GM08714 (cell line): ENCODE data around the gene KIFC1.
"Not testable (repeated sequence)": the region's sequence is repeated elsewhere in the genome, so short reads cannot be mapped to it uniquely, and the experiment has no call there.

Source experiments
- H3K4me3 ChIP-seq: fragments of 200-500 bp; sonication (Bioruptor generic); 2 replicates; pipeline ENCODE4 v1.5.1; 2014; ENCODE audit warnings: mild to moderate bottlenecking, low read length, inconsistent platforms
- ZNF274 ChIP-seq: IDR thresholded peaks from 2 replicates; pipeline ENCODE4 v1.6.1; 2012; ENCODE audit warnings: mild to moderate bottlenecking, low read depth, low read length

The KIFC1 gene

DNA sequence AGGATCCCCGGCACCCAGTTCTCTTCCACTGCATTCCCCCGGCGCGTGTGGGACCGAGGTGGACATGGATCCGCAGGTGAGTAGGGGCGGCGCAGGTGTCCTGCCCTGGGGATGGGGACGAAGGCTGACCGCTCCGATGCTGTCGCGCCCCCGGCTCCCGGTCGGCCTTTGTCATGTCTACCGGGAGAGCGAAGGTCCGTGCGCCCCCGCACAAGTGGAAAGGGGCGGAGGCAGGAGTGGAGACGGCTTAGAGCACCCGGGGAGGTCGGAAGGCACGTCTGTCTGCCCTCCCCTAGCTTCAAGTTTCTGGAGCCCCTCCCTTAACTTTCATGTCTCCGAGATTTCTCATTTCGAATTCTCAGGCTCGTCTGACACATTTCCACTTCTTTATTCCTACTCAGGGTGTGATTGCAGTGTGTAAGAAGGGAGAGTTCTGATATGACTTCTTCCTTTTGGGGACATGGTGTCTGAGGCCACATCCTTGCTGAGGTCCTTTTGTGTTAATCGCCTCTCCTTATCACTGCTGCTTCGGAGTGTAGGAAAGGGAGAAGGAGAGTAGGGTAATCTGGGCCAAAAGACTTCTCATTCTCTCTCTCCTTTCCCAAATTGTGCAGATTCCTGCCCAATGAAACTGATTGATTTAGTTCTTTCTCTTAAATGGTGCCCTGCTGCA lies 435 bp downstream of the KIFC1 start:
- TF ChIP-seq ZNF274, result no peak
- H3K4me3 ChIP-seq, result peak overlapping the region; percentile 97

DNA sequence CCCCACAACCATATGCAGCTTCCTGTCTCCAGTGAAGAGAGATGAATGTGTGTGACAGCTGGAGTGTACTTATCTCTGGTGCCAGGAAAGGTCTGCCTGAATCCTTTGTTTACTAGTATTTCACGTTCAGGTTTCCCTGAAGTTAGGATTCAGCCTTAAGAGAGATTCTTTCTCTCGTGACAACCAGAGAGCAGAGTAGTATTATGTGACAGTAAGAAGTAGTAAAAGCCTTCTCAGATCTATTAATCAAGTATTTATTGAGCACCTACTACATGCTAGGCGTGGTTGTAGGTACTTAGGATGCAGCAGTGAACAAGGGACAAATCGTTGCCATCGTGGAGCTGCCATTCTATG lies 949 bp downstream of the KIFC1 start:
- no peak for TF ChIP-seq ZNF274
- H3K4me3 ChIP-seq, result peak overlapping the region; percentile 97

DNA sequence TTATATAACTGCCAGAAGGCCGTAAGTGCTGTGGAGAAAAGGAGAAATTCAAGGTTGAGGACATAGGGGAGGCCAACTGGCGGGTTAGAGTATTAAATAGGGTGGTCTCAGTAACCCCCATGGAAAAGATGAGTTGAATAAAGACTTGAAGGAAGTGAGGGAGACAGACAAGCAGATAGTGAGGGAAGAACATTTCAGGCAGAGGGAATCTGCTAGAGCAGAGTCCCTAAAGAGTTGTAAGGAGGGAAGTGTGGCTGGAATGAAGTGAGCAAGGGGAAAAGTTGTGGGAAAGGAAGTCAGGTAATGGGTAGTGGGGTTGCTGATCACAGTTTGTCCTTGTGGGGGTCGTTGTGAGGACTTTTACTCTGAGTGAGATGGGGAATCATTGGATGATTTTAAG lies 1.4 kb downstream of the KIFC1 start:
- TF ChIP-seq ZNF274, result no peak
- peak overlapping the region; percentile 97 for H3K4me3 ChIP-seq

DNA sequence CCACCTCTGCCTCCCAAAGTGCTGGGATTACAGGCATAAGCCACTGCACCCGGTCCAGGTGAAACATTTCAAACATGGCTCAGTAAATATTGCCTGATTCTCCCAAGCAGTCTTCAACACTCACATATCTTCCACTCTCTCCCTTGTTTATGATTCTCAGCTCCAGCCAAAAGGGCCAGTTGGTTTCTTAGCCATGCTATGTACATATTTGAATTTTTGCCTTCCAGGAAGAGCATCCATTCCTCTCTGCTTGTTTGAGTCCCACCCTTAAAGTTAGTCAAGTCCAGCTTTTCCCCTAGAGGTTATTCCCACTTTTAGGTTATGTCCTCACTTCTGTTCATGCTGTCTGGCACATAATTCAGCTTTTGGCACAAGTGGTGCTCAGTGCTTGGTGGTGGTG lies 5.9 kb downstream of the KIFC1 start:
- TF ChIP-seq ZNF274, result no peak
- H3K4me3 ChIP-seq, result no peak overlapping the region

DNA sequence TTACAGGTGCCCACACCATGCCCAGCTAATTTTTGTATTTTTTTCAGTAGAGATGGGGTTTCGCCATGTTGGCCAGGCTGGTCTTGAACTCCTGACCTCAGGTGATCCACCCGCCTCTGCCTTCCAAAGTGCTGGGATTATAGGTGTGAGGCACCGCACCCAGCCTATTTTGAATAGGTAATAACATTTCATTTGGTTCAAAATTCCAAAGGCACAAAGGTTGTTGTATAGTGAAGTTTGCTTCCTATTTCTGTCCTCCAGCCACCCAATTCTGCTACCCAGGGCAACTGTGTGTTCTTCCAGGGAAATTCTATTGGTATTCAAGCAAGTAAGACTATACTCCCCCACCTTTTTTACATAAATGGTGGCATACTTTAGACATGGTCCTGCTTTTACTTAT lies 7.0 kb downstream of the KIFC1 start:
- H3K4me3 ChIP-seq, result not testable (repeated sequence)

DNA sequence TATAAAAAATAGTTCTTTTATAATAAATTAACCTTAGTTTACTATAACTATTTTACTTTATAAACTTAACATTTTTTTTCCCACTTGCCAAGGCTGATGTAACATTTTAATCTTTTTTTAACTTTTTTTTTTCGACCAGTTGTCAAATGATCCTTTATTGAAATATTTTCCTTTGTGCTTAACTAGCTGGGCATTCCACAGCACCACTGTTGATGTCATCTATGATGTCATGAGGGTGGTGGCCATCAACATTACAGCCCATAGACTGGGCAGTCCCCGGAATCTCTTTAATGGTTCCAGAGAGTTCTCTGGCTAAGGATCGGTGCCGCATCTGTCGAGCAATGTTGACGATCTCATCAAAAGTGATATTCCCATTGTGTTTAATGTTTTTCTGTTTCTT lies 8.3 kb downstream of the KIFC1 start:
- H3K4me3 ChIP-seq, result not testable (repeated sequence)

DNA sequence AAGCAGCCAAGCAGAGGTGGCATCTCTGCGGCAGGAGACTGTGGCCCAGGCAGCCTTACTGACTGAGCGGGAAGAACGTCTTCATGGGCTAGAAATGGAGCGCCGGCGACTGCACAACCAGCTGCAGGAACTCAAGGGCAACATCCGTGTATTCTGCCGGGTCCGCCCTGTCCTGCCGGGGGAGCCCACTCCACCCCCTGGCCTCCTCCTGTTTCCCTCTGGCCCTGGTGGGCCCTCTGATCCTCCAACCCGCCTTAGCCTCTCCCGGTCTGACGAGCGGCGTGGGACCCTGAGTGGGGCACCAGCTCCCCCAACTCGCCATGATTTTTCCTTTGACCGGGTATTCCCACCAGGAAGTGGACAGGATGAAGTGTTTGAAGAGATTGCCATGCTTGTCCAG lies 13.3 kb downstream of the KIFC1 start:
- no peak for TF ChIP-seq ZNF274
- no peak overlapping the region for H3K4me3 ChIP-seq

DNA sequence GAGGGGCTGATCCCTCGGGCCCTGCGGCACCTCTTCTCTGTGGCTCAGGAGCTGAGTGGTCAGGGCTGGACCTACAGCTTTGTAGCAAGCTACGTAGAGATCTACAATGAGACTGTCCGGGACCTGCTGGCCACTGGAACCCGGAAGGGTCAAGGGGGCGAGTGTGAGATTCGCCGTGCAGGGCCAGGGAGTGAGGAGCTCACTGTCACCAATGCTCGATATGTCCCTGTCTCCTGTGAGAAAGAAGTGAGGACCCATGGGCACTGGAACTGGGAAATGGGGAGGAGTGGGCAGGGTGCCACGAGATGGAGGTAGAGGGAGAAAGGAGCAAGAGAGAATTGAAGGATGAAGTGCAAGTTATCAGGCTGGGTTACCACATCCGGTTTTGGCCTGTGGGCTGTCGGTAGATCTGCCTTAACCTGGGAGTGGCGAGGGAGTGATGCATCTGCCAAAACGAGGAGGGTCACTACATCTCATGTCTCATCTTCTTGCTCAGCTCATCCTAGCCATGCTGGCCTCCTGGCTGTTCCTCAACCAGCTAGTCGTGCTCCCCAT lies 13.8 kb downstream of the KIFC1 start:
- H3K4me3 ChIP-seq, result no peak overlapping the region
- TF ChIP-seq ZNF274, result no peak

DNA sequence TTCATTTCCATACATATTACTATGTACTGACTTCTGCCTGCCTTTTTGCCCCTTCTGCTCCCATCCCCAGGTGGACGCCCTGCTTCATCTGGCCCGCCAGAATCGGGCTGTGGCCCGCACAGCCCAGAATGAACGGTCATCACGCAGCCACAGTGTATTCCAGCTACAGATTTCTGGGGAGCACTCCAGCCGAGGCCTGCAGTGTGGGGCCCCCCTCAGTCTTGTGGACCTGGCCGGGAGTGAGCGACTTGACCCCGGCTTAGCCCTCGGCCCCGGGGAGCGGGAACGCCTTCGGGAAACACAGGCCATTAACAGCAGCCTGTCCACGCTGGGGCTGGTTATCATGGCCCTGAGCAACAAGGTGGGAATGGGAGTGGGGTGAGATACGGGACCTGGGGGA lies 14.5 kb downstream of the KIFC1 start:
- no peak for TF ChIP-seq ZNF274

DNA sequence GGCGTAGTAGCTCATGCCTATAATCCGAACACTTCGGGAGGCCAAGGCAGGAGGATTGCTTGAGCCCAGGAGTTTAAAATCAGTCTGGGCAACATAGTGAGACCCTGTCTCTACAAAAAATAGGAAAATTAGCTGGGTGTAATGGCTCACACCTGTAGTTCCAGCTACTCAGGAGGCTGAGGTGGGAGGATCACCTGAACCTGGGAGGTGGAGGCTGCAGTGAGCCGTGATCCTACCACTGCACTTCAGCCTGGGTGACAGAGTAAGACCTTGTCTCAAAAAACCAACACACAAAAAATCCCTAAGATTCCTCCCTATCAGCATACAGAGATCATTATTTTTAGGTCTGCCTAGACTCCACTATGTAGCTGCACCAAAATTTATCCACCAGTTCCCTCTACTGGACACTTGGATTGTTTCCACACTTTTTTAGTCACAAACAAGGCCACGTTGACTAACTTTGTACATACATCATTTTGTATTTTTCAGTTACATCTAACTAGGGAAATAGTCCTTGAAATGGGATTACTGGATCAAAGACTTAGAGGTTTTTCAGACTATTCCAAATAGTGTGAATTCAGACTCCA lies 15.6 kb downstream of the KIFC1 start:
- no peak overlapping the region for H3K4me3 ChIP-seq
- no peak for TF ChIP-seq ZNF274

More for the DNA sequence above, 14.5 kb downstream of the KIFC1 start:
- no peak overlapping the region for H3K4me3 ChIP-seq

DNA sequence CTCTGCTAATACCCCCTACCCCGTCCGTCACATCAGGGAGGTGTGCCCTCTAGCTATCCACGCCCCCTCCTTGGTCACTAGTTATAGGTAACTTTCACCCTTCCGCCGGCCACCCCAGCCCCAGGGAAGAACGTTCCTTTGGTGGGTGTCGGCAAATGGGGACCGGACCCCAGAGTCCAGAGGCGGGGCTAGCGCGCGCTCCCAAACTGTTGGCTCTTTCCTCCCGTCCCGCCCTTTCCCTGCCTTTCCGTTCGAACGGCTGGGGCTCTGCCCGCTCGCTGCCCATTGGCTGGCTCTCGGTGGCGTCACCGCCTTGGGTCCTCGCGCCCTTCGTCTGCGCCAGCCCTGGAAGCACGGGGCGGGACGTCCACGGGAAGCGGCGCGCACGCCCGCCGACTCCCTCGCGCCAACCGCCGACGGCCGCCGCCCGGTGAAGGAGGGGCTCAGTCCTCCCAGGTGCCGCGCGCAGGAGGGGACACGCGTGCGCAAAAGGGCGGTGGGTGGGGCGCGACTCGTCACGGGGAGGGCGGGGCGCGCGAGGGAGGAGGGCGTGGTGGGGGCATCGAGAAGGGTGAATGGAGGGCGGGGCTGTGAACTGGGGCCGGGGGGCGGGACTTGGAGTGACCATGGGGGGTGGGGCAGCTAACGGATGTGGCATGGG lies 18.6 kb downstream of the KIFC1 start:
- no peak for TF ChIP-seq ZNF274
- peak overlapping the region; percentile 65; the same call in 1 of the 2 replicates for H3K4me3 ChIP-seq

DNA sequence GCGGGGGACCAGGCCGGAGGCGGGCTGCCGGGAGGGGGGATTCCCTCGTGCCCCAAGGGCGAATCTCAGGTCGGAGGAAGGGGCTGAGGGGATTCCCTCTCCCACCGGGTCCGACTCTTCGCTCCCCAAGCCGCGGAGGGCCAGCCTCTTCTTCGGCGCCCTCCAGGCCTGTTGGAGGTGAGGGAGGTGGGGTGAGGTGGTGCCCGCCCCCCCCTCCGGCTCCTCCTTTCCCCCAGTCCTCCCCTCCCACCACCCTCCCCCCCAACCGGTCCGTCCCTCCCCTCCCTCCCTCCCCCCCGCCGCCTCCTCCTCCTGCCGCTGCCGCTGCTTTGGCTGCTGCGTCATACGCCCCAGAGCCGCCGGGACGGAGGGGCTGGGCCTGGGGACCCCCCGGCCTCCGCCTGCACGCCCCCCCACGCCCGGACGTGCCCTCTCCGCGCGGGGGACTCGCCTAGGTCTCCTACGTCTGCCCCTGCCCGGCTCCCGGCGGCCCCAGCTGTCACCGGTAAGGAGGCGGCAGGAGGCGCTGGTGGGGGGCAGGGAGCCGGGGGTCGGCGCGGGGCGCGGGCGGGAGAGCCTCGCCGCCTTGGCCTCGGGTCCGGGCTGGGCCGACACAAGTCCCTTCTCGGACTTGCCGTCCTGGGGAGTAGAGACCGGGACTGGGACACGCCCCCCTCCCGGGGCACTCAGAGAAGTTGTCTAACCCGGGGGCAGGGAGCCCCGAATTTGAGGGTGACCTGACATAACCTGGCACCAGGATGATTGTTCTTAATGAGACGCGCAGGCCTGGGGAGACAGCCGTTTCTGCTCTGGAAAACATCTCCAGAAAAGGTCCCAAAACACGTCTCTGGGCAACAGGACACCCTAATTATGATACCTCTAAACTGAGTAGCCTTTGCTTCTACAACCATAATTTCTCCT lies 19.3 kb downstream of the KIFC1 start, which contains the start of gene PHF1:
Gene PHF1 (plus strand): TSS at position 304 of the 921 bp plus-strand sequence. CDS start 1,250 bp downstream, outside the sequence.
- TF ChIP-seq ZNF274, result no peak
- H3K4me3 ChIP-seq, result peak within 1 kb of the TSS; percentile 80

DNA sequence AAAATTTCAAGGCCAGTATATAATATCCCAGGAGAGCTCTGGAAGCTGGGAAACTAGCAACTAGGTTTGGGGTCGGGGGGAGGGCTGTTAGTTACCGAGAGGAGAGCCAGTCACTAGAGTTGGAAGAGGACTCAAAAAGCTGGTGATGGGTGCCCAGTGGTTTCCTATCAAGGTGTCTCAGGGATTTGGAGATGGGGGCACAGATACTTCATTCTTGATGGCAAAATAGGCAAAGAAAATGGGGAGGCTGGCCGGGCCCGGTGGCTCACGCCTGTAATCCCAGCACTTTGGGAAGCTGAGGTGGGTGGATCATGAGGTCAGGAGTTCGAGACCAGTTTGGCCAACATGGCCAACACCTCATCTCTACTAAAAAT lies 20.0 kb downstream of the KIFC1 start:
- peak overlapping the region; percentile 80 for H3K4me3 ChIP-seq
- TF ChIP-seq ZNF274, result no peak
